ENCODE measurements around the gene CARD11. TPM values are rescaled to one million over a fixed set of nuclear protein-coding genes. Genes with fewer than 3 reads are reported as not detected.

The CARD11 gene
- total RNA-seq, 2 donors from 2014 or later: 3.7 to 4.4 TPM

- no peaks in the 10 kb centered on the region for H3K27me3 ChIP-seq (replicated peaks; ENCODE audit: insufficient read depth)
- H3K4me3 ChIP-seq: no peak overlapping the region
- no peak for TF ChIP-seq CTCF (IDR thresholded peaks at IDR 0.05)
- H3K4me1 ChIP-seq (ENCODE audit: control insufficient read depth in 1 of 2, low read depth in 2 of 2): no peaks in the 10 kb centered on the region
- no peak overlapping the region for H3K27ac ChIP-seq
- ATAC-seq (ENCODE audit: insufficient number of reproducible peaks, low FRiP score, low read depth) (no peak), DNase-seq (ENCODE audit: low spot score) (no peak)
- H3K36me3 ChIP-seq: no peaks in the 10 kb centered on the region
- H3K9me3 ChIP-seq: no peaks in the 10 kb centered on the region
Measured at GRCh38 chr7:2906197-2906931, 137.3 kb downstream of the CARD11 start.

GRCh38 chr7:2905500-2905899, 138.2 kb downstream of the CARD11 start:
- ATAC-seq (ENCODE audit: insufficient number of reproducible peaks, low FRiP score, low read depth) (no peak), DNase-seq (ENCODE audit: low spot score) (no peak)
- H3K4me3 ChIP-seq: no peak overlapping the region
- no peaks in the 10 kb centered on the region for H3K27me3 ChIP-seq (replicated peaks; ENCODE audit: insufficient read depth)
- no peak for TF ChIP-seq CTCF (IDR thresholded peaks at IDR 0.05)
- no peaks in the 10 kb centered on the region for H3K36me3 ChIP-seq
- H3K27ac ChIP-seq: no peak overlapping the region
- no peaks in the 10 kb centered on the region for H3K4me1 ChIP-seq (ENCODE audit: control insufficient read depth in 1 of 2, low read depth in 2 of 2)
- no peaks in the 10 kb centered on the region for H3K9me3 ChIP-seq

GRCh38 chr7:2905027-2905426, 138.6 kb downstream of the CARD11 start:
- DNase-seq (ENCODE audit: low spot score) (no peak), ATAC-seq (ENCODE audit: insufficient number of reproducible peaks, low FRiP score, low read depth) (no peak)
- no peaks in the 10 kb centered on the region for H3K27me3 ChIP-seq (replicated peaks; ENCODE audit: insufficient read depth)
- no peak for TF ChIP-seq CTCF (IDR thresholded peaks at IDR 0.05)
- no peaks in the 10 kb centered on the region for H3K36me3 ChIP-seq
- no peaks in the 10 kb centered on the region for H3K4me1 ChIP-seq (ENCODE audit: control insufficient read depth in 1 of 2, low read depth in 2 of 2)
- H3K9me3 ChIP-seq: no peaks in the 10 kb centered on the region
- H3K27ac ChIP-seq: no peak overlapping the region
- H3K4me3 ChIP-seq: no peak overlapping the region

GRCh38 chr7:2904202-2904601, 139.5 kb downstream of the CARD11 start:
- ATAC-seq (ENCODE audit: insufficient number of reproducible peaks, low FRiP score, low read depth) (no peak), DNase-seq (ENCODE audit: low spot score) (no peak)
- no peak overlapping the region for H3K4me3 ChIP-seq
- H3K27me3 ChIP-seq (replicated peaks; ENCODE audit: insufficient read depth): no peaks in the 10 kb centered on the region
- H3K4me1 ChIP-seq (ENCODE audit: control insufficient read depth in 1 of 2, low read depth in 2 of 2): no peaks in the 10 kb centered on the region
- no peaks in the 10 kb centered on the region for H3K36me3 ChIP-seq
- TF ChIP-seq CTCF (IDR thresholded peaks at IDR 0.05): no peak
- no peak overlapping the region for H3K27ac ChIP-seq
- no peaks in the 10 kb centered on the region for H3K9me3 ChIP-seq

- H3K4me1 ChIP-seq (ENCODE audit: control insufficient read depth in 1 of 2, low read depth in 2 of 2): no peaks in the 10 kb centered on the region
- H3K27ac ChIP-seq: no peak overlapping the region
- no peak for TF ChIP-seq CTCF (IDR thresholded peaks at IDR 0.05)
- H3K27me3 ChIP-seq (replicated peaks; ENCODE audit: insufficient read depth): no peaks in the 10 kb centered on the region
- ATAC-seq (ENCODE audit: insufficient number of reproducible peaks, low FRiP score, low read depth) (no peak), DNase-seq (ENCODE audit: low spot score) (no peak)
- H3K4me3 ChIP-seq: no peak overlapping the region
- no peaks in the 10 kb centered on the region for H3K36me3 ChIP-seq
- no peaks in the 10 kb centered on the region for H3K9me3 ChIP-seq
Measured at GRCh38 chr7:2903682-2904162, 139.9 kb downstream of the CARD11 start.
